ENCODE data around the gene NSUN4. TPM values are rescaled to one million over a fixed set of nuclear protein-coding genes. Genes with fewer than 3 reads are reported as not detected.

Gene NSUN4
- total RNA-seq, 1 donor from 2014 or later: 26.3 TPM

DNA sequence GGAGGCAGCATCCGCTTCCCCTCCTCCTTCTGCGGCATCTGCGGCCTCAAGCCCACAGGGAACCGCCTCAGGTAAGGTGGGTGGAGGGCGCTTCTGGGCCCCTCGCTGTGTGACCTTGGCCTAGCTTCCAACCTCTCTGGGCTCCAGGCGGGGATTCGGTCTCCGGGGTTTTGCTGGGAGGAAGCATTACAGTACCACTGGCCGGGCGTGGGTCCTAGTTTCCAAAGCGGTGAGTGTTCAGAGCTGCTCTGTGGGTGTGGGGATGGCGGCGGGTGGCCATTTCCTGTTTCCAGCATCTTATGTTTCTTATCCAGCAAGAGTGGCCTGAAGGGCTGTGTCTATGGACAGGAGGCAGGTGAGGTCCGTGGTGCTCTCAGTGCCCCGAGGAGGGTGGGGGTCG lies 65.1 kb downstream of the NSUN4 start:
- DNase-seq (ENCODE audit: low spot score): no peak

- no peak for DNase-seq (ENCODE audit: low spot score)
These were observed 66.4 kb downstream of the NSUN4 start for GRCh38 chr1:46406881-46407608.

DNA sequence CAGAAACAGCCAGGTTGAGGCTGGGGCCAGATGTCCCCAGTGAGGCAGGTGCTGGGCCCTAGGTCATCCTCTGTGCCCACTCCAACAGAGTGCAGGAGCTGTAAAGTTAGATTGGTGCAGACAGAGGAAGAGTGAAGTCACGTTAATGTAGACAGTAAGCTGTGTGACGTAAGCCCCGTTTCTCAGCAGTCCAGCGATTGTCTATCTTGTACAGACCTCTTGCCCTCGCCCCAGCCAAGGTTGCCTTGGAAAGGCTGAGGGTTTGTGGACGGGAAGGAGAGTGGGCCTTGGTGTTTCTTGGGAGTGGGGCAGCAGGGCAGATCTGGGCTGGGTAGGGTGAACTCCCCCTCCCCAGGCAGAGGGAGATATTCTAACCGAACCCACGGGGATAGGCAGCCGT lies 67.0 kb downstream of the NSUN4 start:
- no peak for DNase-seq (ENCODE audit: low spot score)

DNA sequence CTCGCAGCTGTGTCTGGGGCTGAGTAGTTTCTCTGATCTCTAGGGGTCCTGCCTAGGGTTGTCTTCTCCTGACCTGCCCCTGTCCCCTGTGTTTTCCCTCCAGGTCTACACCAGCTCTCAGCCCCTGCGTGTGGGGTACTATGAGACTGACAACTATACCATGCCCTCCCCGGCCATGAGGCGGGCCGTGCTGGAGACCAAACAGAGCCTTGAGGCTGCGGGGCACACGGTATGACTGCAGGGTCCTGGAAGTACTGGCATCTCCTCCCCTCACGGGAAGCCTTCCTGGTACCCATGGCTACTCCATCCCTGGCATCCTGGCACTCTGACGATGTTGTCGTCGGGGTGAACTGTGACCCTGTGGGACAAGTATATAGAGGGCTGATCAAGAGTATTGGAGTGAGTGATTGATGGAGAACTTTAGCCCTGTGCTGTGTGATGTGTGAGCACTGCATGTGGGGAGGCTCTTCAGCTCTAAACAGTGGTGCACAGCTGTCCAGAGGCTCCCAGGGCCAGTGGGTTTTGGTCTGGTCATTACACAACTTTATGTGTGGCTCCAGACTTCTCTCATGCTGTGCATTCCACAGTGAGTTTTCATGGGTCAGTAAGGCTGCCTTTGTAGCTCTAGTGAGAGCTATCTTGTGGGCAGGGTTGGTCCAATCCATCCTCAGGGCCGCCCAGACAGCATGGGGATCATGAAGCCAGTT lies 67.9 kb downstream of the NSUN4 start:
- DNase-seq (ENCODE audit: low spot score): no peak

- DNase-seq (ENCODE audit: low spot score): no peak
These were observed 68.4 kb downstream of the NSUN4 start for GRCh38 chr1:46409063-46409372.

DNA sequence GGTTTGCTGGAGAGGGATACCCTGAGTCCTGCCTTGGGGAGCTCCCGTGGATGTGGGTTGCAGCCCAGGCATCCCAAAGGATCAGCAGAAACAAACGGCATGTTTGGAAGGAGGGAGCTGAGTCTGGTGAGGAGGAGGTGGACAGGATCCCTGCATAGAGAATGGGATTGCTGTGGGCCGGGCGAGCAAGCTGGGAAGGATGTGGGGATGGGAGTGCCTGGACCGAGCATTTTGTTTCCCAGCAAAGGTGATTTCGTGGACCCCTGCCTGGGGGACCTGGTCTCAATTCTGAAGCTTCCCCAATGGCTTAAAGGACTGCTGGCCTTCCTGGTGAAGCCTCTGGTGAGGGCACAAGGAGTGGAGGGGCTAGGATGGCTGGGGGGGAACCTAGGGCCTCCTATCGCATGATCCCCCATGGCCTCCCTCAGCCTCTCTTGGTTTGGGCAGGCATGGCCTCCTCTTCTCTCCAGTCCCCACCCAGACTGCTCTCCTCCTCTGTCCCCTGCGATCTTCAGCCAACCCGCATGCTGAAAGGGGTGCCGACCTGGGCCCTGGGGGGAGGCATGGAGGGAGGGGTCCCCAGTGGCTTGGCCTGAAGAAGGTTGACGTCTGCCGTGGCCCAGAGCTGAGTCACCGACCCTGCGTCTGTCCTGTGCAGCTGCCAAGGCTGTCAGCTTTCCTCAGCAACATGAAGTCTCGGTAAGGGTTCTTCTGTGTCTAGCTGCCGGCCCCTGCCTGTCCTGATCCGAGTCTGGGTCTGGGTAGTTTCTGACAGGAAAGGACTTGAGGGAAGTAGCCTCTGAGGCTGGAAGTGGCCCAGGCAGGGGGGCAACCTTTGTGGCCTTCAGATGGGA lies 69.8 kb downstream of the NSUN4 start:
- DNase-seq (ENCODE audit: low spot score): no peak

DNA sequence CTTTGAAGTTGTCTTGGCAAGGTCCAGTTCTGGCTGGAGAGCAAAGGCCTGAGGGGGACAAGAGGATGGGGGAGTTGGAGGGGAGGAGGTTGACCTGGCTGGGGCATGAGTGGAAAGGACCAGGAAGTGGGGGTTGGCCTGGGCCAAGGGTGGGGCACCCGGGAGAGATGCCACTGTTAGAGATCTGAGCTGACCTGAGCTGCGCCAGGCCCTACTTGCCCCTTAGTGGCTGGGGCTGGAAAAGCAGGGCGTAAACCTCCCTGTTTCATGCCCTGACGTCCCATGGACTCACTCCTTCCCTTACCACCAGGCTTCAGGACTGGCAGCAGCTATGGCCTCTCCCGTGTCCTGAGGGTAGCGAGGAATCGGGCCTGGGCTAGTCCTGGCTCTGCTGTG lies 70.4 kb downstream of the NSUN4 start:
- DNase-seq (ENCODE audit: low spot score): no peak

Other genes starting within 250 kb of the NSUN4 start
- 22.0 TPM for gene PIK3R3, start 208.2 kb upstream of the NSUN4 start, total RNA-seq
- 137 TPM for gene TSPAN1, start 165.7 kb upstream of the NSUN4 start, total RNA-seq
- gene P3R3URF, start 164.3 kb upstream of the NSUN4 start, total RNA-seq: not detected
- 83.3 TPM for gene POMGNT1, start 142.4 kb upstream of the NSUN4 start, total RNA-seq
- gene LURAP1, start 137.5 kb upstream of the NSUN4 start, total RNA-seq: 2.4 TPM
- 0.81 TPM for gene RAD54L, start 93.0 kb upstream of the NSUN4 start, total RNA-seq
- 72.5 TPM for gene LRRC41, start 37.2 kb upstream of the NSUN4 start, total RNA-seq
- 240 TPM for gene UQCRH, start 37.1 kb upstream of the NSUN4 start, total RNA-seq
- gene FAAH, start 53.5 kb downstream of the NSUN4 start, total RNA-seq: 48.1 TPM
- gene DMBX1, start 149.0 kb downstream of the NSUN4 start, total RNA-seq: not detected
- gene KNCN, start 210.8 kb downstream of the NSUN4 start, total RNA-seq: not detected